Neutrophil (primary cell): ENCODE data around the gene MAU2.

ENCODE experiments used
- H3K27ac ChIP-seq: fragments of 200-600 bp; sonication (generic); 2 replicates; pipeline ENCODE4 v1.5.1; 2016; ENCODE audit warnings: mild to moderate bottlenecking, moderate library complexity
- H3K27me3 ChIP-seq: fragments of 200-600 bp; sonication (generic); 2 replicates; pipeline ENCODE4 v1.6.0; 2016; ENCODE audit warnings: mild to moderate bottlenecking
- H3K36me3 ChIP-seq: fragments of 200-600 bp; sonication (generic); 2 replicates; pipeline ENCODE4 v1.5.1; 2017
- H3K4me1 ChIP-seq, 2 experiments: fragments of 200-600 bp in 1 of 2; sonication (generic) in 1 of 2; 1 replicate in 1 of 2; 2 replicates in 1 of 2; pipeline versions ENCODE4 v1.5.1 to v1.6.1; 2013 to 2016; ENCODE audit warnings: low read depth in 1 of 2, low read length in 1 of 2, mild to moderate bottlenecking in 1 of 2, moderate library complexity in 1 of 2; ENCODE audit not compliant: control insufficient read depth in 1 of 2, insufficient read depth in 1 of 2
- H3K4me3 ChIP-seq, 2 experiments: fragments of 200-600 bp in 1 of 2; sonication (generic) in 1 of 2; 1 replicate in 1 of 2; 2 replicates in 1 of 2; pipeline ENCODE4 v1.5.1; 2013 to 2016; ENCODE audit warnings: low read depth in 1 of 2, low read length in 1 of 2, mild to moderate bottlenecking in 1 of 2, moderate library complexity in 1 of 2
- H3K9me3 ChIP-seq: fragments of 200-600 bp; sonication (generic); 2 replicates; pipeline ENCODE4 v1.5.1; 2016
- TF ChIP-seq, protein P1 (sequence below): fragments of 200-600 bp; sonication (generic); IDR thresholded peaks from 2 replicates; pipeline ENCODE4 v1.5.1; 2016; ENCODE audit warnings: antibody characterized with exemption

MAU2 gene

DNA sequence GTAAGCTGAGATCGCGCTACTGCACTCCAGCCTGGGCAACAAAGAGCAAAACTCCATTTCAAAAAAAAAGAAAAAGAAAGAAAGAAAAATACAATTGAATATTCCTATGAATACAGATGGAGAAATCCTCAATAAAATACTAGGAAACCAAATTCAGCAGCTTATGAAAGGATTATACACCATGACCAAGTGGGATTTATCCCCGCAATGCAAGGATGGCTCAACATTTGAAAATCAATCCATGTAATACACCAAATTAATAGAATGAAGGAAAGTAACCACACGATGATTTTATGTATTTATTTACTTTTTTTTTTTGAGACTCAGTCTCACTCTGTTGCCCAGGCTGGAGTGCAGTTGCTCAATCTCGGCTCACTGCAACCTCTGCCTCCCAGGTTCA lies 28.0 kb upstream of the MAU2 start:
- Histone ChIP-seq H3K27ac (no peak overlapping the region), H3K4me3 (no peak overlapping the region), H3K4me1 (no peaks in the 10 kb centered on the region), H3K36me3 (peaks cover 93% of the 10 kb centered on the region), H3K27me3 (no peaks in the 10 kb centered on the region), H3K9me3 (no peaks in the 10 kb centered on the region)
- TF ChIP-seq, protein P1, sequence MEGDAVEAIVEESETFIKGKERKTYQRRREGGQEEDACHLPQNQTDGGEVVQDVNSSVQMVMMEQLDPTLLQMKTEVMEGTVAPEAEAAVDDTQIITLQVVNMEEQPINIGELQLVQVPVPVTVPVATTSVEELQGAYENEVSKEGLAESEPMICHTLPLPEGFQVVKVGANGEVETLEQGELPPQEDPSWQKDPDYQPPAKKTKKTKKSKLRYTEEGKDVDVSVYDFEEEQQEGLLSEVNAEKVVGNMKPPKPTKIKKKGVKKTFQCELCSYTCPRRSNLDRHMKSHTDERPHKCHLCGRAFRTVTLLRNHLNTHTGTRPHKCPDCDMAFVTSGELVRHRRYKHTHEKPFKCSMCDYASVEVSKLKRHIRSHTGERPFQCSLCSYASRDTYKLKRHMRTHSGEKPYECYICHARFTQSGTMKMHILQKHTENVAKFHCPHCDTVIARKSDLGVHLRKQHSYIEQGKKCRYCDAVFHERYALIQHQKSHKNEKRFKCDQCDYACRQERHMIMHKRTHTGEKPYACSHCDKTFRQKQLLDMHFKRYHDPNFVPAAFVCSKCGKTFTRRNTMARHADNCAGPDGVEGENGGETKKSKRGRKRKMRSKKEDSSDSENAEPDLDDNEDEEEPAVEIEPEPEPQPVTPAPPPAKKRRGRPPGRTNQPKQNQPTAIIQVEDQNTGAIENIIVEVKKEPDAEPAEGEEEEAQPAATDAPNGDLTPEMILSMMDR, result no peak

DNA sequence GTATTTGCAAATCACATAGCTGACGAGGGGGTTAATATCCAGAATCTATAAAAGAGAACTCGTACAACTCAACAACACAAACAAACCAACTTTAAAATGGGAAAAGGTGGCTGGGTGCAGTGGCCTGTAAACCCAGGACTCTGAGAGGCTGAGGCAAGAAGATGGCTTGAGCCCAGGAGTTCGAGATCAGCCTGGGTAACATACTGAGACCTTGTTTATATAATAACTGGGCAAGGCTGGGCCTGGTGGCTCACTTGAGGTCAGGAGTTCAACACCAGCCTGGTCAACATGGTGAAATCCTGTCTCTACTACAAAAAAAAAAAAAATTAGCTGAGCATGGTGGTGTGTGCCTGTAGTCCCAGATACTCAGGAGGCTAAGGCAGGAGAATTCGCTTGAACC lies 25.7 kb upstream of the MAU2 start:
- Histone ChIP-seq H3K27me3 (no peaks in the 10 kb centered on the region), H3K4me3 (no peak overlapping the region), H3K4me1 (no peaks in the 10 kb centered on the region), H3K27ac (no peak overlapping the region), H3K36me3 (peaks cover 87% of the 10 kb centered on the region), H3K9me3 (no peaks in the 10 kb centered on the region)
- TF ChIP-seq, protein P1, result no peak

DNA sequence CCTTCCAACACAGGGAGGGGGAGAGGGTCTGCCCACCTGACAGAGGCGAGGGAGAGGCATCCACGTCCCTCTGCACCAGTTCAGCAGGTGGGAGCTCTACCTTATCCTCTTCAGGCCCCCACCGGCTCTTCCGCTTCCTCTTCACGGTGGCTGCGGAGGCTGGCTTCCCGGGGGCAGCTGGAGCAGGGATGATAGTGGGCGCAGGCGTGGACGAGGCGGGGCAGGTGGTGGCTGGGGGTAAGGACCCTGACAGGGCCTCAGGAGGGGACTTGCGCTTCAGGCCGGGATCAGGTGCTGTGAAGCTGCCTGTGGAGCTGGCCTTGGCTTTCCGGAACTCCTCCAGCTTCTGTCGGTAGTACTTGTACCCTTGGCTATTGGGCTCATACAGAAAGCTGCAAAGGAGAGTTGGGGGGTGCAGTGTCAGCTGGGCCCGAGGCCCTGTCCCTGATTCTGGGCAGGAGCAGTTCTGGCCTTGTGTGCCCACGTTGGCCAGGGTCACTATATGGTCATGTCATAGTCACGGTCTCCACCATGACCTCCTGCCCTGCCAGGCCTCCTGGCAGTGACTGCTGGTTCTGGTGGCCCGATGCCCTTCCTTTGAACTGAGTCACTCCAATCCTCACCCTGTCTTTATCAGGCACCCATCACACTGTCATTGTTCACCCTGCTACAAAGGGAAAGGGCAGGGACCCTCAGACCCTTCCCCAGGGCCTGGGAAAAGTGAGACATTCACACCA lies 23.5 kb upstream of the MAU2 start:
- Histone ChIP-seq H3K4me3 (no peak overlapping the region), H3K27me3 (no peaks in the 10 kb centered on the region), H3K9me3 (no peaks in the 10 kb centered on the region), H3K36me3 (peaks cover 92% of the 10 kb centered on the region), H3K4me1 (no peaks in the 10 kb centered on the region), H3K27ac (no peak overlapping the region)
- TF ChIP-seq, protein P1, result no peak

DNA sequence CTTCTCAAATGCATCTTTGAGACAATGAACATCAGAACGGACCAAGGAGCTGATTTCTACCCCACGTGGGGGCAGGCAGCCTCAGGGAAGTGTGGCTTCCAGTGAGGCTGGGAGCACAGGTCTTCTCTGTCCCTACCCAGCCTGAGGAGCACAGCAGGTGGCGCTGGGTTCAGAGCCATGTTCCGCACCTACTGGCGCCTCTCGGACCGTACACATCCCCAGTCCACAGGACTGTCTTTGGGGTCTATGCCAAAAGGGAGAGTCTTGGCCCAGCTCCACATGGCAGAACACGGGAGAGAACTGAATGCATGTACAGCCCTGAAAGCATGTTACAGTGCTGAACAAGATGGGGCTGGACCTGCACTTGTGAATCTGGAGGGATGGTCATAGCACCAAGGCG lies 22.9 kb upstream of the MAU2 start:
- H3K36me3 ChIP-seq, result peaks cover 94% of the 10 kb centered on the region
- TF ChIP-seq, protein P1, result no peak
- H3K4me3 ChIP-seq, result no peak overlapping the region
- no peaks in the 10 kb centered on the region for H3K4me1 ChIP-seq
- no peaks in the 10 kb centered on the region for H3K9me3 ChIP-seq
- H3K27me3 ChIP-seq, result no peaks in the 10 kb centered on the region
- H3K27ac ChIP-seq, result no peak overlapping the region

DNA sequence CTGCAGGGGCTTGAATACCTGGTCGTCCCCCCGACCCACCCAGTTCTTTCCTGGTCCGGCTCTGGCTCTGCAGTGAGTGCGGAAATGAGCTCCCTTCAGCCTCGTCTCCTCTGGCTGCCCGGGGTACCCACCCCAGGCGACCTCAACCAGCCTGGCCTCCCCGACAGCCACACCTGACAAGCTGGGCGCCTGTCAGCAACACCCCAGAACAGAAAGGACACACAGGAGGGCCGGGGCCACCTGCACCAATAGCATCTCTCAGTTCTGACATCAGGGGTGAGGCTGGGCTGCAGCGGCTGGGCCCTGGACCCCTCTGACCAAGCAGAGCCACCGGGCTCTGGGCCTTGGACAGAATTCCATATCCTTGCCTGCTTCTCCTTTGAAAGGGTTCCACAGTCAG lies 20.0 kb upstream of the MAU2 start:
- Histone ChIP-seq H3K27me3 (no peaks in the 10 kb centered on the region), H3K36me3 (peaks cover 94% of the 10 kb centered on the region), H3K27ac (no peak overlapping the region), H3K9me3 (no peaks in the 10 kb centered on the region), H3K4me3 (no peak overlapping the region), H3K4me1 (no peaks in the 10 kb centered on the region)
- TF ChIP-seq, protein P1, result no peak
